ENCODE results near the gene MAMDC4. TPM values are rescaled to one million over a fixed set of nuclear protein-coding genes. Genes with fewer than 3 reads are reported as not detected.

Gene MAMDC4
- total and polyA plus RNA-seq, 2 of the 8 experiments (the other 6 are each of a cell fraction or from before 2014, with no cell fraction given), result 3.1 to 4.5 TPM

DNA sequence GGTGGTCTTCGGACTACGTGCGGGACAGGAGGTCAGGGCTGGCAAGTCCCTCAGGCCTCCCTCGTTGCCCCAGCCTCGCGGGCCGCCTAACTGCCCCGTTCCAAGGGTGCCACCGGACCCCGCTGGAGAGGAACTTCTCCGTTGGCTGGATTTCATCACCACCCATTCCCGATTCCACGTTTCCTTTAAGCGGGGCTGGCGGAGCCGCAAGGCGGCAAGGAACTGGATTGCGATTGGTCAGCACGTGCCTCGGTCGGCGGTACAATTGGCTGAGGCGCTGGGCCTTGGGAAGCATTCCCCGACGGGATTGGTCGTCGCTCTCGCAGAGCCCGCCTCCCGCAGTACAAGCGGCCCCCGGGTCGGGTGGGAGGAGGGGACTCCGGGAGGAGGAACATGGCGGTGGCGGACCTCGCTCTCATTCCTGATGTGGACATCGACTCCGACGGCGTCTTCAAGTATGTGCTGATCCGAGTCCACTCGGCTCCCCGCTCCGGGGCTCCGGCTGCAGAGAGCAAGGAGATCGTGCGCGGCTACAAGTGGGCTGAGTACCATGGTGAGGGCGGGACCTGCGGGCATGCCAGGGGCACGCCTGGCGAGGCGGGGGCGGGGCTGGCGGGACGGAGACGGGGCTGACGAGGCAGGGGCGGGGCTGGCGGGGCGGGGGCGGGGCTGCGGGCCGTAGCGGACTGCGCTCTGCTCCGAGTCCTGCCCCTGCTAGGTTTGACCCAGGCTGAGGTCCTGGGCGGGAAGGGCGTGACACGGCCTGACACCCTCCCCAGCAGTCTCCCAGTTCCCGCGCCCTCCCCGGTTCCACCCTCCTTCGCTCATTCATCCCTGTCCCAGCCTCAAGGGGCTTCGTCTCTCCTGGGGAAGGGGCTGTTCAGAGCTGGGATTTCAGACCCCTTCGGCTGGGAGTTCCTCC lies 2.8 kb upstream of the MAMDC4 start, which contains the start of gene PHPT1 (continued):
- TF ChIP-seq, protein P1, sequence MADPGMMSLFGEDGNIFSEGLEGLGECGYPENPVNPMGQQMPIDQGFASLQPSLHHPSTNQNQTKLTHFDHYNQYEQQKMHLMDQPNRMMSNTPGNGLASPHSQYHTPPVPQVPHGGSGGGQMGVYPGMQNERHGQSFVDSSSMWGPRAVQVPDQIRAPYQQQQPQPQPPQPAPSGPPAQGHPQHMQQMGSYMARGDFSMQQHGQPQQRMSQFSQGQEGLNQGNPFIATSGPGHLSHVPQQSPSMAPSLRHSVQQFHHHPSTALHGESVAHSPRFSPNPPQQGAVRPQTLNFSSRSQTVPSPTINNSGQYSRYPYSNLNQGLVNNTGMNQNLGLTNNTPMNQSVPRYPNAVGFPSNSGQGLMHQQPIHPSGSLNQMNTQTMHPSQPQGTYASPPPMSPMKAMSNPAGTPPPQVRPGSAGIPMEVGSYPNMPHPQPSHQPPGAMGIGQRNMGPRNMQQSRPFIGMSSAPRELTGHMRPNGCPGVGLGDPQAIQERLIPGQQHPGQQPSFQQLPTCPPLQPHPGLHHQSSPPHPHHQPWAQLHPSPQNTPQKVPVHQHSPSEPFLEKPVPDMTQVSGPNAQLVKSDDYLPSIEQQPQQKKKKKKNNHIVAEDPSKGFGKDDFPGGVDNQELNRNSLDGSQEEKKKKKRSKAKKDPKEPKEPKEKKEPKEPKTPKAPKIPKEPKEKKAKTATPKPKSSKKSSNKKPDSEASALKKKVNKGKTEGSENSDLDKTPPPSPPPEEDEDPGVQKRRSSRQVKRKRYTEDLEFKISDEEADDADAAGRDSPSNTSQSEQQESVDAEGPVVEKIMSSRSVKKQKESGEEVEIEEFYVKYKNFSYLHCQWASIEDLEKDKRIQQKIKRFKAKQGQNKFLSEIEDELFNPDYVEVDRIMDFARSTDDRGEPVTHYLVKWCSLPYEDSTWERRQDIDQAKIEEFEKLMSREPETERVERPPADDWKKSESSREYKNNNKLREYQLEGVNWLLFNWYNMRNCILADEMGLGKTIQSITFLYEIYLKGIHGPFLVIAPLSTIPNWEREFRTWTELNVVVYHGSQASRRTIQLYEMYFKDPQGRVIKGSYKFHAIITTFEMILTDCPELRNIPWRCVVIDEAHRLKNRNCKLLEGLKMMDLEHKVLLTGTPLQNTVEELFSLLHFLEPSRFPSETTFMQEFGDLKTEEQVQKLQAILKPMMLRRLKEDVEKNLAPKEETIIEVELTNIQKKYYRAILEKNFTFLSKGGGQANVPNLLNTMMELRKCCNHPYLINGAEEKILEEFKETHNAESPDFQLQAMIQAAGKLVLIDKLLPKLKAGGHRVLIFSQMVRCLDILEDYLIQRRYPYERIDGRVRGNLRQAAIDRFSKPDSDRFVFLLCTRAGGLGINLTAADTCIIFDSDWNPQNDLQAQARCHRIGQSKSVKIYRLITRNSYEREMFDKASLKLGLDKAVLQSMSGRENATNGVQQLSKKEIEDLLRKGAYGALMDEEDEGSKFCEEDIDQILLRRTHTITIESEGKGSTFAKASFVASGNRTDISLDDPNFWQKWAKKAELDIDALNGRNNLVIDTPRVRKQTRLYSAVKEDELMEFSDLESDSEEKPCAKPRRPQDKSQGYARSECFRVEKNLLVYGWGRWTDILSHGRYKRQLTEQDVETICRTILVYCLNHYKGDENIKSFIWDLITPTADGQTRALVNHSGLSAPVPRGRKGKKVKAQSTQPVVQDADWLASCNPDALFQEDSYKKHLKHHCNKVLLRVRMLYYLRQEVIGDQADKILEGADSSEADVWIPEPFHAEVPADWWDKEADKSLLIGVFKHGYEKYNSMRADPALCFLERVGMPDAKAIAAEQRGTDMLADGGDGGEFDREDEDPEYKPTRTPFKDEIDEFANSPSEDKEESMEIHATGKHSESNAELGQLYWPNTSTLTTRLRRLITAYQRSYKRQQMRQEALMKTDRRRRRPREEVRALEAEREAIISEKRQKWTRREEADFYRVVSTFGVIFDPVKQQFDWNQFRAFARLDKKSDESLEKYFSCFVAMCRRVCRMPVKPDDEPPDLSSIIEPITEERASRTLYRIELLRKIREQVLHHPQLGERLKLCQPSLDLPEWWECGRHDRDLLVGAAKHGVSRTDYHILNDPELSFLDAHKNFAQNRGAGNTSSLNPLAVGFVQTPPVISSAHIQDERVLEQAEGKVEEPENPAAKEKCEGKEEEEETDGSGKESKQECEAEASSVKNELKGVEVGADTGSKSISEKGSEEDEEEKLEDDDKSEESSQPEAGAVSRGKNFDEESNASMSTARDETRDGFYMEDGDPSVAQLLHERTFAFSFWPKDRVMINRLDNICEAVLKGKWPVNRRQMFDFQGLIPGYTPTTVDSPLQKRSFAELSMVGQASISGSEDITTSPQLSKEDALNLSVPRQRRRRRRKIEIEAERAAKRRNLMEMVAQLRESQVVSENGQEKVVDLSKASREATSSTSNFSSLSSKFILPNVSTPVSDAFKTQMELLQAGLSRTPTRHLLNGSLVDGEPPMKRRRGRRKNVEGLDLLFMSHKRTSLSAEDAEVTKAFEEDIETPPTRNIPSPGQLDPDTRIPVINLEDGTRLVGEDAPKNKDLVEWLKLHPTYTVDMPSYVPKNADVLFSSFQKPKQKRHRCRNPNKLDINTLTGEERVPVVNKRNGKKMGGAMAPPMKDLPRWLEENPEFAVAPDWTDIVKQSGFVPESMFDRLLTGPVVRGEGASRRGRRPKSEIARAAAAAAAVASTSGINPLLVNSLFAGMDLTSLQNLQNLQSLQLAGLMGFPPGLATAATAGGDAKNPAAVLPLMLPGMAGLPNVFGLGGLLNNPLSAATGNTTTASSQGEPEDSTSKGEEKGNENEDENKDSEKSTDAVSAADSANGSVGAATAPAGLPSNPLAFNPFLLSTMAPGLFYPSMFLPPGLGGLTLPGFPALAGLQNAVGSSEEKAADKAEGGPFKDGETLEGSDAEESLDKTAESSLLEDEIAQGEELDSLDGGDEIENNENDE (IDR thresholded peaks at IDR 0.05; ENCODE audit: insufficient replicate concordance, low read length), result no peak
- TF ChIP-seq TBP (IDR thresholded peaks at IDR 0.05; ENCODE audit: low read depth, low read length) (peak; percentile 80), ASH2L (IDR thresholded peaks at IDR 0.05; ENCODE audit: low read length) (peak; percentile 55), CHD2 (IDR thresholded peaks at IDR 0.05; ENCODE audit: low read length) (peak; percentile 91), KDM1A (IDR thresholded peaks at IDR 0.05; ENCODE audit: borderline replicate concordance, low read length) (no peak), TCF12 (IDR thresholded peaks at IDR 0.05; ENCODE audit: low read depth, low read length) (no peak), POLR2A (IDR thresholded peaks at IDR 0.05; ENCODE audit: control extremely low read depth in 1 of 2, low read depth in 2 of 2, low read length in 2 of 2) (peak in 1 of 2 experiments; percentile 99; a peak in 2 of 3 replicates), EZH2 (IDR thresholded peaks at IDR 0.05; ENCODE audit: low read depth, low read length, severe bottlenecking) (no peak), YY1 (IDR thresholded peaks at IDR 0.05; ENCODE audit: low read depth, low read length) (peak; percentile 88)
- TF ChIP-seq, protein P2, sequence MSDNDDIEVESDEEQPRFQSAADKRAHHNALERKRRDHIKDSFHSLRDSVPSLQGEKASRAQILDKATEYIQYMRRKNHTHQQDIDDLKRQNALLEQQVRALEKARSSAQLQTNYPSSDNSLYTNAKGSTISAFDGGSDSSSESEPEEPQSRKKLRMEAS (IDR thresholded peaks at IDR 0.05), result peak; percentile 60

Measured in H1 (cell line).